PC-9 (cell line): ENCODE measurements around the gene PDP2.

ENCODE experiments used
- CTCF ChIP-seq: fragments of 200-600 bp; sonication (generic); conservative IDR thresholded peaks from 2 replicates; pipeline ENCODE4 v1.6.1; 2017; ENCODE audit warnings: mixed run types, antibody characterized with exemption, mild to moderate bottlenecking, moderate library complexity
- EZH2 ChIP-seq: fragments of 200-600 bp; sonication (generic); IDR thresholded peaks from 2 replicates; pipeline ENCODE4 v1.8.0; 2017; ENCODE audit warnings: antibody characterized with exemption, low read depth

DNA sequence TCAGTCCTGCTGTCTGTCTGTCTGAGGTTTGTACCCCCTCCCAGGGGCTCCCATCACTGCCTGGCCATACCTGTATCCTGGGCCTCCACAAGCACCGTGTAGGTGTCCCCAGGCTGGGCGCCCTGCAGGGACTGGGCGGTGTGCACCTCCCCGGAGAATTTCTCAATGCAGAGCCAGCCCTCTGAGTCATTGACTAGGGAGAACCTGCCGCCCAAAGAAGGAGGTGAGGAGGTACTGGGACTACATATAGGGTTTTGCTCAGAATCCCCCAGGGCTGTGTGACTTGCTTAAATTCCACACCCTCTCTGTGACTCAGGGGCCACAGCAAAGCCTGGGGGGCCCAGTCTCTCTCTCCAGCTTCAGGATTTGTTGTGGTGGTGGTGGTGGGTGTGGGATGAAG is 30.8 kb downstream of the PDP2 start:
- TF ChIP-seq CTCF (no peak), EZH2 (no peak)
